Effector CD8-positive, alpha-beta T cell (primary cell): ENCODE measurements around the gene DIO3.

ENCODE experiments used
- DNase-seq: peaks from one replicate; lab custom pipeline; 2025; lab: John Stamatoyannopoulos, UW

DIO3 gene

DNA sequence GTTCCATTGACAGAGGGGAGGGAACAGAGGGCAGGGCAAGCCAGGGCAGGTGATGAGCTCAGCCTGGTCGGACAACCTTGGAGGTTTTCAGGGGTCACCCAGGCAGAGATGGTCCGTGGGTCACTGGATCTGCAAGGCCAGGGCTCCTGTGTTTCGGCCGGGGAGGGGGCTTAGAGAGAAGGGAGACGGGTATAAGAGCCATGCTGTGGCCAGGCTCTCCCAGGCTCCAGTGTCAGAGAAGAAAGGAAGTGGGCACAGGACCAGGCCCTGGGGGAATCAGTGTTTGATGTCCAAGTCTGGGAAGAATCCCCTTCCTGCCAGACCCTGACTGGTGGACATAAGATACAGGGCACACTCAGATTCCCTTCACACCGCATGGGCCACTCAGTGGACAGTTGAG lies 36.9 kb downstream of the DIO3 start:
- DNase-seq, result no peak

DNA sequence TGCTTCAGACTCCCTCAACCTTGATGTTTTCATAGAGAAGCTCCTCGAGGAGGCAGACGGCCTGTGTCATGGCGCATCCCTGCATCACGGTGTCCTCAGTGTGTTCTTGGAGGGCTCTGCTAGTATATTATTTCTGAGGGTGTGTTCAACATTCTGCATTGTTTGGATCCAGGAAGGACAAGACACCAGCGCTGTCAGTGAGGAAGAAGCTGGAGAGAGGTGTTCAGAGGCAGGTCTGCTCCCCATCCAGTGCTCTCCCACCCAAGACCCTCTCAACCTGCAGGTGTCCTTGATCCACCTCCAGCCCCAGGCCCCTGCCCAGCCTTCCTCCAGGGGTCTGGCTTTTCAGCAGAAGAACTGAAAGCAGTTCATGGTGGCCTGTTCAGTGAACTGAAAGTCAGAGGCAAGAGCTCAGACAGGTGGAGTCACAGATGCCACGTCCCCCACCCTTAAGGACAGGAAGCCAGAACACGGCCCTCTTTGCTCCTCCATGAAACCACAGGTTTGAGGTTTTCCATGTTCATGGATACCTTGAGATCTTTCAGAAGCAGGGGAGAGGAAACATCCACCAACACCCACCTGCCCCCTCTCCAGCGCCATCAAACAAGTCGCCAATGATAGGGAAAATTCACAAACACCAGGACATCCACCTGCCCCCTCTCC lies 37.4 kb downstream of the DIO3 start:
- no peak for DNase-seq

DNA sequence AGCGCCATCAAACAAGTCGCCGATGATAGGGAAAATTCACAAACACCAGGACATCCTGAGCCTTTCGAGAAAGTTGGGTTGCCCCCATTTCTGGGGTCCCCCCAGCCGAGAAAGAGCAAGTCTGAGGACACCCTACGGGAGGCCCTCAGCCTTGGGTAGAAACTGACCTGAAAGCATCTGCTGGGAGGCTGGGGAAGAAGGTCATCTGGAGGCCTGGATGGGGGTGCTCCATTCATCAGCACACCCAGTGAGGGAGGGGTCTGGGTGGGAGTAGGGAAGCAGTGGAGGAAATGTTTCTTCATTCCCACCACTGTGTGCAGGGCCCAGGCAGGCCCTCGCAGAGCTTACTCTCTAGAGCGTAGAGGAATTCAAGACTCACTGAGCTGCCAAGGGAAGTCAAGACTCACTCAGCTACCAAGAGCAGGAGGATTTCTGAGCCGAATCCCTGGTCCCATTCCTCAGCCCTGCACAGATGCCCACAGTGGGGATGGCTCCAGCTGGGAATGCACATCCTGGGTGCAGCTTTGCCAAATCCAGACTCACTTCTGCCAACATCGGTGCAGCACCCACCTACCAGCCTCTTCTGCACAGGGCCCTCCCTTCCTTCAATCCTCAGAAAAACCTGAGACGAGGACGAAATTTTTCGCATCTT lies 38.1 kb downstream of the DIO3 start:
- no peak for DNase-seq

DNA sequence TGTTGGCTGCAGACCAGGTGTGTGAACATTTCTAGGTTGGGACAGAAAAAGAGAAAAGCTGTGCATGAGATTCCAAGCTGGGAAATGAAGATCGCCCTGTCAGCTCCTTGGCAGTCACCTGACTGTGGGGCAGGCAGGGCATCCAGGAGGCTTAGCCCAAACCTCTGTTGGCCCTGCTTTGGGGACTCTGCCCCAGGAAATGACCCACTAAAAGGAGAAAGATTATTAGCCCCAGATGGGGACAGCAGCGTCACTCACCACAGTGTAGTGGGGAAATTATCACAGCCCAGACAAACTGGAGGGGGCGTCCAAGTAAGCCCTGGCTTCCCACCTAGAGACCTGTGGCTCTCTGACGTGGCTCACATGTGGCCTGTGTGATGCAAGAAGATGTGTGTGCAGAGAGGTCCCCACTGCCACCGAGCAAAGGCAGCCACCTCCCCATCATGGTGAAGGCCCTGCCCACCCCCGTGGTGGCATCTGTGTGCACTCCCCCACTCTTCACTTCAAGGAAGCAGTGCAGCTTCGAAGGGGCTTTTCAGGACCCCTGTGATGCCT lies 39.1 kb downstream of the DIO3 start:
- no peak for DNase-seq

DNA sequence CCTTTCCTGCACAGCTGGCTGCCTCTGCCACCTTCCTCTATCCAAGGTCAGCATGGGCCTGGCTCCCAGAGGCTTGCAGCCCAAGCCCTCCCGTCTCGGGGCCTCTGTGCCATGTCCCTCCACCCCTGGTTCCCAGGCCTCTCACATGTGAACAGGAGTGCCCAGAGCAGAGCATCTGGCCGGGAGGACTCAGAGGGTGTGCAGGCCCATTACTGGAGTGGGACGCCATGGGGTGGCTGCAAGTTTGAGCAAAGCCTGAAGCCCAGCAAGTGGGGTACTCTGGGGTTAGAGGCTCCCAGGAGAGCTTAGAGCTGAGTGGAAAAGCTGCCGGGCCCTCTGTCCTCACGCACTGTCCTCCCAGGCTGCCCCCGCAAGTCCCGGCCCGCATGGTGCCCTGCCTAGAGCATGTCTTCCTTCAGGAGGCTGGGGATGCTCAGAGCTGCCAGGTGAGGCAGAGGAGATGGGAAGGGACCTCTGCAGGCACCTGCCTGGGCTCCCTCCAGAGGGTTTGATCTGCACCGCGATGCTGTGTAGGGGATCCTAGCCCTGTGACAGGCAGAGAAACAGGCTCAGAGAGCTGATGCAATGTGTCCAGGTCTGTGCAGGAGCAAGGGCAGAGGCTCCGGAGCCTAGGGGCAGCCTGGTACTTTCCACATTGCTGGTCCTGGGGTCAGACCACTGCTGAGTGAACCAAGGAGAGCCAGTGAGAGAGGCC lies 39.8 kb downstream of the DIO3 start:
- no peak for DNase-seq

DNA sequence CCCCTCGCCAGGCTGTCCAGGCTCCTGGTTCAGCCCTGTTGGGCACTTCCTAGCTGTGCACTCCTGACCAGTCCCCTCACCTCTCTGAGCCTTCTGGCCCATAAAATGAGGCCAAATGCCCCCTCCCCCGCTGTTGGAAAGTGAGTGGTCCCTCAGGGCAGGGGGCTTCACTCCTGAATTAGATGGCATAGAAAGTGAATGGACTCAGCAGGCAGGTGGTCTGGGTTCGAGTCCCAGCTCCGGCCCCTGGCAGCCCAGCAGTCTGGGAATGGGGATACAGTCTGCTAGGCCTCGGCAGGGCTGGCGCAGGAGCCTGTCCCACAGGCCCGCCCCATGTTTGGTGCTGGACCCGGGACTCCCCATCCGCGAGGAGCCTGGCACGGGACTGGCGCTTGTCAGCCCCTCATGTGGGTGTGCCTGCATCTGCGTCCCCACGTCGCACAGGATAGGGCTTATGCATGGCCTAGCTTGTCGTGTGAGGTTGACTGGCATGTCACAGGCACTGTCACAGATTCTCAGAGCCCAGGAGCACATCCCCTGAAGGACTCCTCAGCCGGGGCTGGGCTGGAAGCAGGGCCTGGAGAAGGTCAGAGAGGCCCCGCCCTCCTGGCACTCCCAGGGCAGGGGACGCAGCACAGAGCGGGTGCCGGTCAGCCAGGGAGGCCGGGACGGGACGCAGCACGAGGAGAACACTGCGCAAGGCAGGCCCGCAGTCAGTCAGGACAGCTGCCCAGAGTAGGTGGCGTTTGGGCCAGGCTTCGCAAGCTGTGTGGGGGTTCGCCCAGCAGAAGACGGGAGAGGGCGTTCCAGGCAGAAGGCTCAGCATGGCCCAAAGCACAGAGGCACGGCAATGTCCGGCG lies 40.5 kb downstream of the DIO3 start:
- no peak for DNase-seq

DNA sequence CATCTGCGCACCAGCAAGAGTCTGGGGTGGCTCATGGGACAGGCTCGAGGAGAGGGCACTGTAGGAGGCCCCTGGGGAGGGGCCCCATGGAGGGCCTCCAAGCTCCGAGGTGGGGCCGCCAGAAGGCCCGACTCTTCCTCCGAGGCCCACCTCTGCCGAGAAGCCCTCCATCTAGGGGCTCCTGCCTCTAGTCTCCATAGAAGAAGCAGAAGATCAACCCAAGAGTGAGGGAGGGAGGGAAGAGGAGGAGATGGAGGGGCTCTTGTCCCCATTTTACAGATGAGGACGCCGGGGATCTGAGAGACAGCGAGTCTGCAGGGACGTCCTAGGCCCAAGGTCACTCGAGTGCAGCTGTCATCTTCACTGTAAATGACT lies 41.2 kb downstream of the DIO3 start:
- DNase-seq, result no peak

DNA sequence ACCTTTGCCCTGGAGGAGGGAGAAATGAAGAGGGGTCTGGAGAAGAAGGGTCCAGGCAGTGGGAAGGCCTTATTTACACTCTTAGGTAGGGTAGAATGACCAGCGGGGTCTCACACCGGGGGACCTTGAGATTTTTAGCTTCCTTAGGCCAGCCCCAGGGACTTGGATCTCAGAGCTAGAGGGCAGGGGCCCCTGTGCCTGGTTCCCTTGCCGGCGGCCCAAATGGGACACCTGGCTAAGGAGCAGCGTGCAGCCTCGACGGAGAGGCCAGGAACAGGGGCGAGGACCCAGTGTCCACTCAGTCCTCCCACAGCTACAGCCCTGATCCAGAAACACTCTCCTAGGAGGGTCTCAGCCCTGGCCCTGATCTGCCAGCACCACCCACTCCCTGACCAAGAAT lies 41.8 kb downstream of the DIO3 start:
- no peak for DNase-seq

DNA sequence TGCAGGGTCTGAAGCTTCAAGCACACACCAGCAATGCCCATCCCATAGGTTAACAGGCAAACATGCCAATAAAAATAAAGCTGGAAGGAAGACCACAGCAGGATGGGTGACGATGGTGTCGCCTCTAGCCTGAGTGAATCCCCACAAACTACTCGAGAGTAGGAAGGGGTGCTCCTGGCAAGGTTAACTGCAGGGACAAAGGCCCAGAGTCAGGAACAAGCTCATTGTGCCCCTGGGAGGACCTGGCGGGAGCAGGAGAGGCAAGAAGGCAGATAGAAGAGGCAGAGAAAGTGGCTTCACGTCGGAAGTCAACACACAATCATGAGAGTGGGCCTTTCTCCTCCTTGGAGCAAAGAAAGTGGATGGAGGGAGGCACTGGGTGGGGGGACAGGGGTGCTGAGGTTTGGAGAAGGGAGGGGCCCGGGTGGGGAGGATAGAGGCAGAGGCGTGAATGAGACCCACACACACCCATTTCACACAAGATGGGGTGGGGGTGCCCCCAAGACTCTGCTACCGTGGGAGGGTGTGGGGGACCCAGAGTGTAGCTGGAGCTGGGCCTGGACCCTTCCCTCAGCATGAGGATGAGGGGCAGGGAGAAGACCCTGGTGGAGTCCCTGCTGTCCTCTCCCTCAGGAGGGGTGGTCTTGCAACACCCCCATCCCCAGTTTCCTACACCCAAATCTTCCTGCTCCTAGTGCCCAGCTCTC lies 43.1 kb downstream of the DIO3 start:
- no peak for DNase-seq

DNA sequence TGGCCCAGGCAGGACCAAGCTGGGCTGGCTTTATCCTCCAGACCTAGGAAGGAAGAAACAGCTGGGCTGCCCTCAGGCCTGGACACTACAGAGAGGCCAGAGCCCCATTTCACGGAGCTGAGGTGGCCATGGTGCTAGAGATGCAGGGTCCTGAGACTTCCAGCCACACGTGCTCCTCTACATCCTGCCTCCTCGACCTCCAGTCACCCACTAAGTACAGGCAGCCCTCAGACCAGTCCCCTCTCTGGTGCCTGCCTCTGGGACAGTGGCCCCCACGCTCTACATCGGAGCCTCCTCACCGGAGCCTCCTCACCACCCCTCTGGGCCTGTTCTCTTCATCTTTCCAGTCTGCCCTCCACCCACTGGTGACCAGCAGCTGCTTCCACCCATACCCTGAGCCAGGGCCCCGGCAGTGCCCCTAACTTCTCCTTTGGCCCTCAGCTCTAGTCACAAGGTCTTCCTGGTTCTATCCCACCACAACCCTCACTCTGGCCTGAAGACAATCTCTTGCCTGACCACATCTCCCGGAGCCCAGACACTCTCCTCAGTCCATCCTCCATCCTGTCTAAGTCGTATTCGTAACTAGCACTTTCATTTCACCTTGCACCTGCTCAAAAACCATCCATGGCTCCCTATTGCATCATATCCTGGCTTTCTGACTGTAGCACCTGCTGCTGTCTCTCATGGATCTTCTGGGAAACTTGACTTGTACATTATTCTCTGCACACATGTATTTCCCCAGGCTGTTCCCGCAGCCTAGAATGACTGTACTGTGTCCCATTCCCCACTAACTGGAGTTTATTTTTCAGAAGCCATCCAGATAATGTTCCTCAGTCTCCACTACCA lies 43.9 kb downstream of the DIO3 start:
- no peak for DNase-seq

DNA sequence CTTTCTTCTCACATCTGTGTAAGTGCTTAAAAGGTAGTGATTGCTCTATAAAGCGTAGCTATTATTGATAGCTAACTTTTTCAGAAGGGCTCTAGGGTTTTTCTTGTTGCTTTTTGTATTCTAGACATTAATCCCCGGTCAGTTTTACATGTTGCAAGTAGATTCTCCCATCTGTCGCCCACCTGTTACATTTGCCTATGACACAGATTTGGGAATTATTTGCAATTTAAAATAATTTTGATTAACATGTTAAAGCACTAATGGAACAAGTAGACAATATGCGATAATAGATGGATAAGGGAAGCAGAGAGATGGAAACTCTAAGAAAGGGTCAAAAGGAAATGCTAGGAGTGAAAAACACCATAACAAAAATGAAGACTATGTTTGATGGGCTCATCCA lies 44.5 kb downstream of the DIO3 start:
- no peak for DNase-seq
